HG02973 (cell line): ENCODE results near the gene USP15.

ENCODE experiments used
- ATAC-seq: cut with Tn5 transposase; IDR thresholded peaks from one replicate; pipeline ENCODE4 v1.9.1; 2021; ENCODE audit warnings: moderate library complexity; ENCODE audit not compliant: unreplicated experiment

Gene USP15

DNA sequence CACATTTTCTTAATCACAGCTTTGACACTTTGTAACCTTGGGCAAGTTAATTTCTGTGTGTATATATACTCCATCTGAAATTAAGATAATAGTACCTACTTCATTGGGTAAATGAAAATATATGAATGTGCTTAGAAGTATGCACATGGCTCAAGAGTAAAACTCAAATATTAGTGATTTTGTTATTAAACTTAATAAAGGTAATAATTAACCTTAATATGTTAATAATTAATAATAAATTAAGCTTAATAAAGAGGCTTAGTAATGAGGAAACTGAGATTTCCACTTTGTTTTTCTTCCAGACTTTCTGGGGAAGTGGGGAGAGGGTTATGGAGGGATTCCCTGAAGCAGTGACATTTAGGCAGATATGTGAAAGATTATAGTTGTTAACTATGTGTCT lies 19.8 kb downstream of the USP15 start:
- ATAC-seq = no peak

DNA sequence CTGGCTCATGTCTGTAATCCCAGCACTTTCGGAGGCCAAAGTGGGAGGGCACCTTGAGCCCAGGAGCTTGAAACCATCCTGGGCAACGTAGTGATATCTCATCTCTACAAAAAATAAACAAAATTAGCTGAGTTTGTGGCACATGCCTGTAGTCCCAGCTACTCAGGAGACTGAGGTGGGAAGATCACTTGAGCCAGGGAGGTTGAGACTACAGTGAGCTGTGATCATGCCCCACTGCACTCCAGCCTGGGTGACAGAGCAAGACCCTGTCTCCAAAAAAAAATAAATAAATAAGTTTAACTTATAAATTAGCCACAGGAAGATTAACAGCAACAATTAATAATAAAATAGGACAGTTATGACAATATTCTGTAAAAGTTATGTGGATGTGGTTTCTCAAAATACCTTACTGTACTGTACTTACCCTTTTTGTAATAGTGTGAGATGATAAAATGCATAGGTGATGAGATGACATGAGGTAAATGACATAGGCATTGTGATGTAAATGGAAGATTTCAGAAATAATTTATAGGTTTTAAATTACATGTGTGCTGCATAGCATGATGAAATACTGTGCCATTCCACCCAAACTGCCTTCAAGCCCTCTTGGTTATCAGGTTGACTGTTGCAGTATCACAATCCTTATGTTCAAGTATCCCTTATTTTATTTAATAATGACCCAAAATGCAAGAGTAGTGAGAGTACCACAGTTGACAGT lies 22.0 kb downstream of the USP15 start:
- ATAC-seq = no peak

DNA sequence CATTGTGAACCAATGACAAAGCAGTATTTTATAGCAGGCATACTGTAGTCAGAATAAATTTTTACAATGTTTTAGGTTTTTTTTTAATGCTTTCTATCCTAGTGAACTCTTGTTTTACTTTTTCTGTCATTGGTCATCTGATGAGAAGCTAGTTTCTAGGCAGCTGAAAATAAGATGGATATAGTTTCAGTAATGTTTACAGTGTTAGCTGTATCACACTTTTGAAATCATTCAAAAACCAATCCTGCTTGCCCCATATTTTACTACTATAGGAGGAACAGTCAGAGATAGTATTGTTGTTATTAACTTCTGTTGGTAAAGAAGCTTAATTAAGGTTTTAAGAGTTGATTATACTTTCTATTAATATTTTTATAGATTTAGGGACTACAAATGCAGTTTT lies 24.5 kb downstream of the USP15 start:
- no peak for ATAC-seq

DNA sequence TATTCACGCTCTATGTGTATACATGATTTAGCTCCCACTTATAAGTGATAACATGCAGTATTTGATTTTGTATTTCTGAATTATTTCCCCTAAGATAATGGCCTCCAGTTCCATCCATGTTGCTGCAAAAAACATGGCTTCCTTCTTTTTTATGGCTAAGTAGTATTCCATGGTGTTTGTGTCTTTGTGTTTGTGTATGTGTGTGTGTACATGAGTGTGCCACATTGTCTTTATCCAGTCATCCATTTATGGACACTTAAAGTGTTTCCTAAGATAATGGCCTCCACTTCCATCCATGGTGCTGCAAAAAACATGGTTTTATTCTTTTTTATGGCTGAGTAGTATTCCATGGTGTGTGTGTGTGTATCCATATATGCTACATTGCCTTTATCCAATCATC lies 25.1 kb downstream of the USP15 start:
- no peak for ATAC-seq

DNA sequence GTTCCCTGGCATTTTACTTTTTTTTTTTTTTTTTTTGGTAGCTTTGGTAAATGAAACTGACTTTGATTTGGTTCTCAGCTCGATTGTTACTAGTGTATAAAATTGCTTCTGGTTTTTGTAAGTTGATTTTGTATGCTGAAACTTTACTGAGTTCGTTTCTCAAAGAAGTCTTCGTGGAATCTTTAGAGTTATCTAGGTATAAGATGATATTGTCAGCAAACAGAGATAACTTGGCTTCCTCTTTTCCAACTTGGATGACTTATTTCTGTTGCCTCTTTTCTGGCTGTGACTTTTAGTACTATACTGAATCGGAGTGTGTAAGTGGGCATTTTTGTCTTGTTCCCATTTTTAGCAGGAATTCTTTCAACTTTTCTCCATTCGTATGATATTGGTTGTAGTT lies 28.1 kb downstream of the USP15 start:
- ATAC-seq = no peak

DNA sequence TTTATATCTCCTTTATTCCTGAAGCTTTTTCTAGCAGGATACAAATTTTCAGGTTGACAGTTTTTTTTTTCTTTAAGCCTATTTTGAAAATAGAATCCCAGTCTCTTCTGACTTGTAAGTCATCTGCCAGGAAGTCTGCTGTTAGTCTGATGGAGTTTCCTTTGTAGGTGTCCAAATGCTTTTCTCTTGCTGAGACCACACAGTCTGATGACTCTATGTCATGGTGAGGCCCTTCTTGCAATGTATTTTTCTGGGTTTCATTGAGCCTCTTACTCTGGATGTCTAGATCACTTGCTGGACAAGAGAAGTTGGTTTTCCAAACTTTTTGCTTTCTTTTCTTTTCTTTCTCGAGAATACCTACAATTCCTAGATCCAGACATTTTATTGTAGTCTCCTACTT lies 30.6 kb downstream of the USP15 start:
- ATAC-seq = no peak

DNA sequence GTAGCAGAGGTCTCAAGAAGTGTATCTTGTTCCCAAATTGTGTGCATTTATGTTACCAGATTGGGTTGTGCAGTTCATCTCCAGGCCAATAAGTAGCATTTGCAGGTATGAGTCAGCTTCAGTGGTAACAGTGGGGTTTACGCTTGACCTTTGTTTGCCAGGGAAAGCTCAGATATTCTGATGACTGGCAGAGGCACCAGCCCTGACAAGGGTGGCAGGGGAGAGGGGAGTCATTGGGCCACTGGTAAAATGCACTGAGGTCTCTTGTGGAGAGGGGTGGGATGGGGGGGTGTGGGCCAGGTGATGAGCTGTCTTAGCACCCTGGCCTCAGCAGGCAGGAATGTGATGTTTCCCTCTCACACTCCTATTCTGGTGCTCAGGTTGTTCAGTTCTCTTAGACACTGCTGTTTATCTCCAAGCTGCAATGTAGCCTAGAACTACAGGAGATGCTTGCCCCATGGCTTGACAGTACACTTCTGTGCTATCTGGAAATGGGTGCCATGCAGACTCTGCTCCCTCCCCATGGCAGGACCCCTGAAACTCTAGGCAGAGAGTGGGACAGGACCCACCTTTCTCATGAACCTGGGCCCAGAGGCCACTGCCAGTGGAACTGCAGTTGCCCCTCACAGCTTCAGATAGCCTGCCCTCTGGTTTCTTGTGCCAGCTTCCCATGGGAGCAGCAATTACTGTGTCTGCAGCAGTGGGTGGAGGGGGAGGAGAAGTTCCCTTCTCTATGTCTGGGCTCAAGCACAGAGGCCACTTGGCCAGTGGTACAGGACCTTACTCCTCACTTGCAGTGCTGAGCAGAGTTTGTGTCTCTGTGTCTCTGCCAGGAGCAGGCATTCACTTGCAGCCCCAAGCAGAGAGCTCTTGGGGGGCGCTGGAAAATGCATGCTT lies 31.9 kb downstream of the USP15 start:
- no peak for ATAC-seq

DNA sequence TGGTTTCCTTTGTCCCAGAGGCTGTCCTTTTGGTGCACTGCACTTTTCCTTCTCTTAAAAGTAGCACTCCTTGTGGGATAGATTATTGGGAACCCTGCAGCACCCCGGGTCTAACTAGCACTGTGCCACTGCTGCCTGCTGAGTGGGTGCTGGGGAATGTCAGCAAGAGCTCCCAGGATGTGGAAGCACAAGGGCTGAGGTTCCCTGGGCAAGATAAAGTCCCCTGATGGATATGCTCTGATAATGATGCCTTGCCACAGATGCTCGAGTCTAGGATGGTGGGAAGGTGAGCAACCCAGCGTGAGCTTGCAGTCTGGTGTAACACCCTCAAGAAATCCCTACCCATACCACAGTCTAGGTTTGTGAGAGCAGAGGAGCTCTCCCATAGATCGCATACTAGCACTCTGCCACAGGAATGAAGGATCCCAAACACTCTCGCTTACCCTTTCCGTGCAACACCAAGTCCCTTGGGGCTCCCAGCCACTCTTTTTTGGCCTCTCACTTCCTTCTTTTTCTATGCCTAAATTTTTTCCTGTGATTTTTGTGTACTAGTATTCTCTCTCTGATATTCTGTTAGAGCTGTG lies 32.6 kb downstream of the USP15 start:
- ATAC-seq = no peak

DNA sequence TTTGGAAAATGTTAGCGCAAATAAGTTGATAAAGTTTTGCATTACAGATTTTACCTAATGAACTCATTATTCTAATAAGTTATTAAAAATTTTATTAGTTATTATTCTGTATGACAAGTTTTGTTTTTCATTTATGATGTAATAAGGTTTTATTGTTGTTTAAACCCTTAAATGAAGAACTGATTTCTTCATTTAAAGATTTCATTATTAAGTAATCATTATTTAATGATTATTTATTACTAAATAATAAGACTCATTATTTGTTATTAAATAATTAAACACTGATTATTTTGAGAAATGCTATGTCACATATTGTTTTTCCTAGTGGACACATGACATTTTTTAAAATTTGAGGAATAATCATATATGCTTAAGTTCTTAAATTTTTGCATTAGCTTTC lies 34.2 kb downstream of the USP15 start:
- ATAC-seq = no peak

DNA sequence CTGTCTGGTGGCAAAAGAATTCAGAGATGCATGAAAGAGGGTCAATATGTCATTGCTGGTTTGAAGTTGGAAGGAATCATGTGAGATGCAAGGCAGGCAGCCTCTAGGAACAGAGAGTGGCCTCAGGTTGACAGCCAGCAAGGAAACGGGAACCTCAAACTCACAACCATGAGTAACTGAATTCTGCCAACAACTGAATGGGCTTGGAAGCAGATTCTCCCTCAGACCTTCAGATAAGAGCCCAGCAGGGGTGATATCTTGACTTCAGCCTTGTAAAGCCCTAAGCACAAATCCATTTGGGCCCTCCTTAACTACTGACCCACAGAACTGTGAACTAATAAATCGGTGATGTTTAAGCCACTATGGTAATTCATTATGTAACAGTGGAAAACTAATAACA lies 35.8 kb downstream of the USP15 start:
- no peak for ATAC-seq

DNA sequence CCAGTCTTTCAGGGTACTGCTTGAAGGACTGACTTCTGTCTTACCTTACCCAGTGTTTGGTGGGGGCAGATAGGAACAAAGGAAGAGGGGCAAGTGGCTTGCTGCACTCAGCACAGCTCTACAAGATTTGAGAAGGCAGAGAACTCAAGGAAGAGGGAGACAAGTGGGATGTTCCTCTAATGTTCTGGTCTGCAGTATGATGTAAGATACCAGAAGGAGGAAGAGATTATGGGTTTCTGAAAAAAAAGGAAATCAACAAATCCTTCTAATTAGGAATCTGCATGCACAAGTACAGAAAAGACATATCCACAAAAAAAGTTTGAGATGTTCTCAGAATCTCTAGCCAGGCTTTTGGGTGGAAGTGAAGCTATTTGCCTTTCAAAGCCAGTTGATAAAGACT lies 37.1 kb downstream of the USP15 start:
- ATAC-seq = no peak

DNA sequence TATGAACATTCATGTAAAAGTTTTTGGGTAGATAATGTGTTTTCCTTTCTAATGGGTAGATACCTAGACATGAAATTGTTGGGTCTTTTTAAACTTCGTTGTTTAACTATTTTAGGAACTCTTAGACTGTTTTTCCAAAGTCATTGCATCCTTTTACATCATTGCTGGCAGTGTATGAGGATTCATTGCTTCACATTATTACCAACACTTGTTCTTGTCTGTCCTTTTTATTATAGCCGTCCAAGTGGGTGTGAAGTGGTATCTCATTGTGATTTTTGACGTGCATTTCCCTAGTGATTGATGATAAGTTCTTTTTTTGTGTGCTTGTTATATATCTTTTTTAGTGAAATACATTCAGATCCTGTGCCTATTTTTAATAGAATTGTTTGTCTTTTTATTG lies 39.4 kb downstream of the USP15 start:
- no peak for ATAC-seq

DNA sequence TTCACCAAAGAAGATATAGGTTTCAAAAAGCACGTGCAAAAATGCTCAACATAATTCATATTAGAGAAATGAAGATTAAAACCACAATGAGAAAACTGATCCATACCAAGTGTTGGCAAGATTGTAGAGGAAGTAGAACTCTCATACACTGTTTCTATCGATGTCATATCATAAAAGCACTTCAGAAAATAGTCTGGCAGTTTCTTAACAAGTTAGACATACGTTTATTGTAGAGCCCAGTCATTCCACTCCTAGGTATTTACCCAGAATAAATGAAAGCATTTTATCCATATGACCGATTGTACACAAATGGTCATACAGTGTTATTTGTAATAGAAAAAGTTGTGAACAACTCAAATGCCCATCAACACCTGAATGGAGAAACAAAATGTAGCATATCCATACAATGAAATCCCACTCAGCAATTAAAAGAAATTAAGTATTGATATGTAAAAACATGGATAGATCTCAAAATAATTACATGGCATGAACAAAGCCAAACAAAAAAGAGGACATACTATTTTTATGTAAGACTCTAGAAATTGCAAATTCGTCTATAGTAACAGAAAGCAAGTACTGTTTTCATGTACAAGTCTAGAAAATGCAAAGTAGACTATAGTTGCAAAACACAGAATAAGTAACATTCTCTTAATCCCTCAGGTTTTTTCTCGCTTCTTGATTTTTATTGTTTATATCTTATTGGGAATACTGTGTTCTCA lies 41.0 kb downstream of the USP15 start:
- peak; percentile 49 for ATAC-seq

DNA sequence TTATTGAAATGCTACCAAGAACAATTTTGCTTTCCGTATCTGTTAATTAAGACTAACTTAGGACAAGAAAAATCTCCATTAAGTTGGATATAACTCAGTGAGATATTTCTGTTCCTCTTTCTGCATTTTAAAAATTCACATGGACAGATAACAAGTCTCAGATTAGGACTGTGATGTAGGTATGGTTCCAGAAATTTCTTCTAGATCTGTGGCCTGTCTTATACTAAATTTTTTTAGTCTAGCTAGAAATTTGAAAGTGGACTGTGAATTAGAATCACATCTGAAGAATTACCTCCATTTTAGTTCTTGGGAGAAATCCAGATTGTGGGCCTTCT lies 41.6 kb downstream of the USP15 start:
- peak; percentile 45 for ATAC-seq

DNA sequence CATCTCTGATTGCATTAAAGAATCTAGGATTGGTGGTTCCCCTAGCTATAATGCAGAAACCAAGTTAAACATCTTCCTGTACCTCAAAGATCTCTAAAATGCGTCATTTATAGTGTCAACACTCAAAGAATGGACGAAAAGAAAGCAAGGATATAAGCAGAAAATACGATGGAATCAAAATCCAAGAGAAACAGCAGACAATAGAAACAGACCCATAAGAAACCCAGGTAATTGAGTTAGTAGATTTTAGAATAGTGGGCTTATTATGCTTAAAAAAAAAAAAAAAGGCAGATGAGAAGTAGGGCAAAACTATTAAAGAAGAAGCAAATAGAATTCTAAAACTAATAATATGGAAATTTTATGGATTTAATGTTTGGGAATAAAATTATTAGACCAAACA lies 44.4 kb downstream of the USP15 start:
- ATAC-seq = no peak

DNA sequence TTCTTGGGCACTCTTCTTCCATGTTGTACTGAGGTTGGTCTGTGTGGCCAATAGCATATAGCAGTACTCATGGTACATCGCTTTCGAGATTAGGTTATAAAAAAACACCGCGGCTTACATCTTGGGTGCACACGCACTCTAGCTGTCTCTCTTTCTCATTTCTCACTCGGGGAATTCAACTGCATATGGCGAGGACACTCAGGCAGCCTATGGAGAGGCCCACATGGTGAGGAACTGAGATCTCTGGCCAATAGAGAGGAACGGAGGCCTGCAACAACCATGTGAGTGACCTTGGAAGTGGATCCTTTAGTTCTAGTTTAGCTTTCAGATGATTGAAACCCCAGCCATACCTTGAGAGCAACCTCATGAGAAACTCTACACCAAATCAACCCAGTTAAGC lies 45.6 kb downstream of the USP15 start:
- ATAC-seq = no peak

DNA sequence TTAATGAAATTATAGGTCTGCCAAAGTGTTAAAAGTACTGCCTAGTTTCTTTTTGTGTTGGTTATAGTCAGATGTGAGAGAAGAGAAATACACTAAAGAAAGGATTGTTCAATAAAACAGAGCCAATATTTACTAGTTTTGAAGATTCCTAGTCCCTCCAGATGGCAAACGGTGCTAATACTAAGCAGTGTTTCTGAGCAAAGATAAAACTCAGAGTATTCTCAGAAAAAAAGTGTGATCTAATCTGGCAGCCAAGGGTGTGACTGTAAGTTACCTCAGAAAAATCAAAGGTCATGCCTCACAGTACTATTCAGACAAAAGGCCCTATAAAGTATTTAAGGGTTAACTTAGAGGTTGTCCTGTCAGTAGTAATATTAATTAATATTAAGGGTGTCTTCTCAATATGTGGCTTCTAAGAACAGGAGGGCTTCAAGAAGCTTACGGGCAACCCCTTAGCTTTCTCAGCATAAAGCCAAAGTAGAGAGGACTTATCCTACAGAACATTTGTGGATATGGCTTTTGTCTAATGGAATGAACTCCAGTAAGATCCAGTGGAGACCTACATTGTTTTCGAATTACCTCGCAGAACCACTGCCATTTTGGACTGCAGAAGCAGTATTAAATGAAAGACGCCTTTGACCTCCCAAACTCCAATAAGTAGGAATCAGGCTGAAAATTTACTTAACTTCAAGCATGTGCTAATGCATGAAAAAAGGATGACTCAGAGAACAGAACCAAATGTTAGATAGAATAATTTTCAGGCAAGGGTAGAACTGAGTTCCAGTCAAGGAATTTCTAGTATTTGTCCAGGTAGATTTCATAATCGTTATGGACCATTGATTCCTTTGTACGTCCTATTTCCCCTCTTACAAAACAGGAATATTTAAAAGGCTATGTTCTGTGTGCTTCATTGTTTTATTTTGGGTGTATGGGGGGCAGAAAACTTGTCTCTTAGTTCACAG lies 46.6 kb downstream of the USP15 start:
- ATAC-seq = no peak

DNA sequence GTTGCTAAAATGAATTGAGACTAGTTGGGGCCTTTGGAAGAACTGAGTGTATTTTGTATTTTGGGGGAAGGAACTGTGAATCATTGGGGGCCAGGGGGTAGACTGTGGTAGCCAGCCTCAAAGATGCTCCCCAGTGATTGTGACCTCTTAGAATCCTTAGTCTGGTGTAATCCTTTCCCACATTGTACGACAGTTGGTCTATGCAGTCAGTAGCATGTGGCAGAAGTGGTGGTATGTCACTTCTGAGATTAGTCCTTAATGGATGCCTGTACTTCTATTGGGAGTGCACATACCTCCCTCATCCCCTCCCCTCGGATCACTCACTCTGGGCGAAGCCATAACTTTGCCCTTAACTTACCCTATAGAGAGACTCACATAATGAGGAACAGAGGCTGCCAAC lies 48.0 kb downstream of the USP15 start:
- ATAC-seq = no peak

DNA sequence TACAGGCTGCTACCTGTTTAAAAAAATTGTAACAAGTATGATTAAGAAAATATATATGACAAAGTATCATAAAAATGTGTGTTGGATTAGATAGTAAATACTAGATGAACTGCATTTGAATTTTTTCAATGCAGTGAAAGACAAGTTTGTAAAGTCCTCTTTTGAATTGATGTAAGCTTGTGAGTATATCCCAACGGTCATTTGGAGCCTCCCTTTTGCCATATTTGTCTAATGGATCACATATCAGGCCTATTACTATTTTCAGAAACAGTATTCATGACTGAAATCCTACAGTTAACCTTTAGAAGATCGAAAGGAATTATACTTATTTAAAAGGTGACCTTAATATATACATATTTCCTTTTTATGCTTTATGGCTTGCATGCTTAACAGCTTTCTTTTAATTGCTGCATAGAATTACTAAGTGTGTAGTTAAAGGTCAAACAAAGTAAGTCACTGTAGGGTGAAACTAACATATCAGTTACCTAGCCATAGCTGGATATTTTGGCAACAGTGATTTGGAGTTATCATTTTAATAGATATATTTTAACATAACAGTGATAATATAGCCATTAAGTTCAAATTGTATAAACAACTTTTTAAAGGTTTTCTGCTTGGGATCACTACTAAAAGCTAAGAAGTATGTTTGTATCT lies 53.6 kb downstream of the USP15 start:
- ATAC-seq = no peak

DNA sequence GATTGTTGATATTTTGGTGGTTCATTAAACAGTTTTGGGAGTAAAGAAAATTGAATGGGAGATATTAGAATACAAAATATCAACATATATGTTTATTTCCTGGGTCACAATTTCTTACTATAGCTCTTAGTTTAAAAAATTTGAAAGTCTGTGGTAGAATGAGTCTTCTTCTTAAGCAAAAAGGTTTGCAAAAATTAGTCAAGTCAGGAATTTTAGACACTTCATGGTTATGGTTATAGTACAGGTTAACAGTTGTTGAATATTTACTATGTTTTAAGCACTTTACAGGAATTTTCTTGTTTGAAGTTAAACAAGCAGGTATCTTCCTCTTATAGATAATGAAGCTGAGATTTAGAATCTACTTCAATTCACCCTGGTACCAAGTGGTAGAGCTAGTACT lies 56.8 kb downstream of the USP15 start:
- no peak for ATAC-seq
